Subcutaneous abdominal adipose tissue (tissue), 5 donors: ENCODE data around the gene TNFSF15.

Experiments used
- H3K27ac ChIP-seq: one replicate; pipeline ENCODE4 v1.7.0; 2013; ENCODE audit warnings: low read depth, mild to moderate bottlenecking, inconsistent platforms, low read length, moderate library complexity
- H3K27me3 ChIP-seq, 5 donors: one replicate each; pipeline ENCODE4 v1.7.0; 2013; ENCODE audit warnings: low read length in 5 of 5, inconsistent platforms in 1 of 5; ENCODE audit not compliant: control insufficient read depth in 5 of 5, insufficient read depth in 4 of 5
- H3K36me3 ChIP-seq, 5 donors: one replicate each; pipeline ENCODE4 v1.7.0; 2013; ENCODE audit warnings: low read length in 5 of 5; ENCODE audit not compliant: control insufficient read depth in 5 of 5, insufficient read depth in 5 of 5
- H3K4me1 ChIP-seq, 5 donors: one replicate each; pipeline ENCODE4 v1.7.0; 2013; ENCODE audit warnings: low read length in 5 of 5, mild to moderate bottlenecking in 3 of 5, moderate library complexity in 1 of 5; ENCODE audit not compliant: control insufficient read depth in 5 of 5, insufficient read depth in 5 of 5
- H3K4me3 ChIP-seq, 5 donors: one replicate each; pipeline ENCODE4 v1.7.0; 2013; ENCODE audit warnings: low read length in 5 of 5, low read depth in 1 of 5
- H3K9ac ChIP-seq, 5 donors: one replicate each; pipeline ENCODE4 v1.7.0; 2013; ENCODE audit warnings: low read length in 5 of 5, mild to moderate bottlenecking in 4 of 5, moderate library complexity in 3 of 5
- H3K9me3 ChIP-seq, 5 donors: one replicate each; pipeline ENCODE4 v1.7.0; 2013; ENCODE audit warnings: low read length in 5 of 5; ENCODE audit not compliant: control insufficient read depth in 5 of 5
- donor health status: healthy.
- donor health status: healthy.
- donor health status: healthy.
- donor health status: healthy.
- donor health status: healthy.

The TNFSF15 gene

GRCh38 chr9:114825126-114825795 lies 19.4 kb upstream of the TNFSF15 start:
- Histone ChIP-seq H3K27me3 (no peaks in the 10 kb centered on the region), H3K27ac (no peak overlapping the region), H3K36me3 (no peaks in the 10 kb centered on the region), H3K9ac (no peak overlapping the region), H3K4me1 (peaks cover 0 to 13% (median 5%) of the 10 kb centered on the region in 5 donors), H3K9me3 (no peaks in the 10 kb centered on the region), H3K4me3 (no peak overlapping the region)

DNA sequence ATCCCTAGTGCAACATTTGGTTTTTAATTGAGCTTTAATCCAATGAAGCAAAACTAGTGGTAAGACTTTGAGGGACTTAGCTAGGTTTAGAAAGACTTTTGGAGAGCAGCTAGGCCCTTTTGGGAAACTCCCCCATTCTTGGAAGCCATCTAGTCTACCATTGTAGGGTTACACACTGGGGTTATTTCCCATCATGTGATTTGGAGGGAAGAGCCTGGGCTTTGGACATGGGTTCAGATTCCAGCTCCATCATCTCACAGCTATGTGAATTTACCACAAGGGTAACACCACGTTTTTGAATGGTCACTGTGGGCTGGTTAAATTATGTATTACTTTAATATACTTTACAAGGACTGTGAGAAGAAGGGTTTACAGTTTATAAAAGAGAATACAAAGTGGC lies 18.3 kb upstream of the TNFSF15 start:
- Histone ChIP-seq H3K36me3 (no peaks in the 10 kb centered on the region), H3K9me3 (no peaks in the 10 kb centered on the region), H3K4me3 (no peak overlapping the region), H3K27me3 (no peaks in the 10 kb centered on the region), H3K27ac (no peak overlapping the region), H3K4me1 (peaks cover 0 to 6% (median 0%) of the 10 kb centered on the region in 5 donors), H3K9ac (no peak overlapping the region)

- H3K4me3 ChIP-seq: no peak overlapping the region
- H3K27me3 ChIP-seq: no peaks in the 10 kb centered on the region
- no peak overlapping the region for H3K27ac ChIP-seq
- H3K9me3 ChIP-seq: no peaks in the 10 kb centered on the region
- peaks cover 0 to 6% (median 0%) of the 10 kb centered on the region in 5 donors for H3K4me1 ChIP-seq
- H3K36me3 ChIP-seq: no peaks in the 10 kb centered on the region
- no peak overlapping the region for H3K9ac ChIP-seq
Observed at GRCh38 chr9:114823441-114823840, 17.6 kb upstream of the TNFSF15 start.

DNA sequence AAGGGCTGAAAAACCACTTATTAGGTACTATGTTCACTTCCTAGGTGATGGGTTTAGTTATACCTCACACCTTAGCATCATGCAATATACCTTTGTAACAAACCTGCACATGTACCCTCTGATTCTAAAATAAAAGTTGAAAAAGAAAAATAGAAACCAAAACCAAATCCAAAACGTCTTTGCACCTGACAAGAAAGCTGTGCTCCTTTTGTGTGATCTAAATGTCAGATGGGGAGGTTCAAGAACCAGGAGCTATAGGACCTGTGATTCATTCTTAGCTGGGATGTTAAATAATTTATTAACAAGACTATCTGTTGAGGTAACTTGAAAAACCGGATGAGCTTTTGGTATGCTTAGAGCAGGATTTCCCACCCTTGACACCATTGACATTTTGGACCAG lies 16.9 kb upstream of the TNFSF15 start:
- Histone ChIP-seq H3K36me3 (no peaks in the 10 kb centered on the region), H3K9me3 (no peaks in the 10 kb centered on the region), H3K27ac (no peak overlapping the region), H3K4me3 (no peak overlapping the region), H3K27me3 (no peaks in the 10 kb centered on the region), H3K9ac (no peak overlapping the region), H3K4me1 (peaks cover 0 to 6% (median 0%) of the 10 kb centered on the region in 5 donors)

DNA sequence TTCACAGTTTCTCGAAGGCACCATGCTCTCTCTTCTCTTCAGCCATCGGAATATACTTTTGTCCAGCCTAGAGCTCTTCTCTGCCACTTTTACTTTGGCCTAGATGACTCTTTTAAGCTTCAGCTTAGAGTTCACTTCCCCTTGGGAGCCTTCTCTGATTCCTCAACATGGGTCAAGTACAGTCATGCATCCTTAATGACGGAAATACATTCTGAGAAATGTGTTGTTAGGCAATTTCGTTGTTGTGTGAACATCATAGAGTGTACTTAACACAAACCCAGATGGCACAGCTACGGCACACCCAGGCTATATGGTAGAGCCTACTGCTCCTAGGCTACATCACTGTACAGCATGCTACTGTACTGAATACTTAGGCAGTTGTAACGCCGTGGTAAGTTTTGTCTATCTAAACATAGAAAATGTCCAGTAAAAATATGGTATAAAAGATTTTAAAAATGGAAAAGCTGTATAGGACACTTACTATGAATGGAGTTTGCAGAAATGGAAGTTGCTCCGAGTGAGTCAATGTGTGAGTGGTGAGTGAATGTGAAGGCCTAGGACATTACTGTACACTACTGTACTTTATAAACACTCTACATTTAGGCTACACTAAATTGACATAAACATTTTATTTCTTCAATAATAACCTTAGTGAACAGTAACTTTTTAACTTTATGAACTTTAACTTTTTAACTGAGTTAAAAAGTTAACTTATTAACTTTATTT lies 15.1 kb upstream of the TNFSF15 start:
- H3K9me3 ChIP-seq: no peaks in the 10 kb centered on the region
- H3K36me3 ChIP-seq: no peaks in the 10 kb centered on the region
- no peak overlapping the region for H3K9ac ChIP-seq
- peaks cover 0 to 6% (median 0%) of the 10 kb centered on the region in 5 donors for H3K4me1 ChIP-seq
- no peaks in the 10 kb centered on the region for H3K27me3 ChIP-seq
- H3K27ac ChIP-seq: no peak overlapping the region
- no peak overlapping the region for H3K4me3 ChIP-seq

GRCh38 chr9:114818178-114818577 lies 12.3 kb upstream of the TNFSF15 start:
- H3K9me3 ChIP-seq: no peaks in the 10 kb centered on the region
- H3K4me3 ChIP-seq: no peak overlapping the region
- no peak overlapping the region for H3K27ac ChIP-seq
- peaks cover 0 to 6% (median 0%) of the 10 kb centered on the region in 5 donors for H3K4me1 ChIP-seq
- no peak overlapping the region for H3K9ac ChIP-seq
- H3K27me3 ChIP-seq: no peaks in the 10 kb centered on the region
- no peaks in the 10 kb centered on the region for H3K36me3 ChIP-seq

DNA sequence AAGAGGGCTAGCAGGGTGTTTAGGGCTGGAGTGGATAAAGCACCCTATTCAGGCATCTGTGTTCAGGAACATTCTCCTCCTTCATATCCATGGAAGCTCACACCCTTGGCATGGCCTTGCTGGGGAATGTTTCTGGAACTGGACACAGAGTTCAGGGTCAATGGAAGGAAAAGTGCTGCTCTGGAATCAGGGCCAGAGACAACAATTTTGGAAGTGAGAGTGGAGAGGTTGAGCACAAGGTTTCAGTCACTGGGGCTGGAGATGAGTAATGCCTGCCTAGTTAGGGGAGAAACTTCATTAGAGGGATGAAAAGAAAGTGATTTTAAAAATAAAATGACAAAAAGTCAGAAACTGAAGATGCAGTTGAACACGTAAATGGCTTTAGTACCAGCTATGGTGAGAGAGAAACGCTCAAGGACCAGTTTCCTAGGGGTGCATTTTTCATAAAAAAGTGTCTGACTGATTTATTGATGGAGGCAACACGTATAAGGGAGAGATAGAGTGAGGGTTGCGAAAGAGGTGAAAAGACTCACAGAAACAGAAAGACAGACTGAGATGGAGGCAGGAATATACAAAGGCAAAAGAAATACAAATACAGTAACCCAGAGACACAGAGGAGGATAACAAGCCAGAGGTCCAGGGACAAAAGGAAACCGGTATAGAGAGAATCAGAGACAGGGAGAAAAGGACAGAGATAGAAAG lies 8.0 kb upstream of the TNFSF15 start:
- H3K27me3 ChIP-seq: no peaks in the 10 kb centered on the region
- no peaks in the 10 kb centered on the region for H3K9me3 ChIP-seq
- H3K9ac ChIP-seq: no peak overlapping the region
- no peaks in the 10 kb centered on the region for H3K36me3 ChIP-seq
- H3K4me3 ChIP-seq: no peak overlapping the region
- peaks cover 0 to 9% (median 4%) of the 10 kb centered on the region in 5 donors for H3K4me1 ChIP-seq
- H3K27ac ChIP-seq: no peak overlapping the region

GRCh38 chr9:114811966-114812636 lies 6.3 kb upstream of the TNFSF15 start:
- peaks cover 0 to 9% (median 4%) of the 10 kb centered on the region in 5 donors for H3K4me1 ChIP-seq
- H3K4me3 ChIP-seq: no peak overlapping the region
- H3K27me3 ChIP-seq: no peaks in the 10 kb centered on the region
- no peaks in the 10 kb centered on the region for H3K9me3 ChIP-seq
- no peak overlapping the region for H3K27ac ChIP-seq
- H3K9ac ChIP-seq: no peak overlapping the region
- H3K36me3 ChIP-seq: no peaks in the 10 kb centered on the region

GRCh38 chr9:114811301-114811700 lies 5.5 kb upstream of the TNFSF15 start:
- no peak overlapping the region for H3K4me3 ChIP-seq
- H3K9me3 ChIP-seq: no peaks in the 10 kb centered on the region
- no peaks in the 10 kb centered on the region for H3K27me3 ChIP-seq
- no peaks in the 10 kb centered on the region for H3K36me3 ChIP-seq
- no peak overlapping the region for H3K27ac ChIP-seq
- no peak overlapping the region for H3K9ac ChIP-seq
- peaks cover 0 to 11% (median 7%) of the 10 kb centered on the region in 5 donors for H3K4me1 ChIP-seq
